GM12892 (cell line): ENCODE measurements around the gene TSGA10.

Source experiments
- POLR2A ChIP-seq: IDR thresholded peaks from 2 replicates; pipeline ENCODE4 v1.6.1; 2011; ENCODE audit warnings: low read depth, low read length, control low read depth
- POLR2AphosphoS5 ChIP-seq: IDR thresholded peaks from 2 replicates; pipeline ENCODE4 v1.6.1; 2011; ENCODE audit warnings: low read depth, low read length, control low read depth
- TAF1 ChIP-seq: IDR thresholded peaks from 2 replicates; pipeline ENCODE4 v1.6.1; 2011; ENCODE audit warnings: low read depth, mild to moderate bottlenecking, control low read depth, low read length, borderline replicate concordance

DNA sequence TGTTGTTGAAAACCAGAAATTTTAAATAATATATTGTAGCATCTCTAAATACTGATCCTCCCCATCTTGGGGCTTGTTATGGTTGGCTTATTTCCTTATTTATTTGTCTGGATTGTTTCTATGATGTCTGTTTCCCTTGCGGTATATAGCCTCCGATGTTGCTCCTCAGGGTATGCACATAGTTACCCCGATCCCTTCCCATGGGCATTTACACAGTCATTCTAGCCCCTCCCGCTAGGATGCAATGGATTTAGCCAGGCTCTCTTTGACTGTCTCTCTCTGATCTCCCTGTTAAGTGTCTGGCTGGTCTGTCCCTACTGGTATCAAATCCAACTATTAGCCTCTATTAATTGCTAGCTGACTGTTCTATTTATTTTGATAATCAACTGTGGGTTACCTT is 126.9 kb downstream of the TSGA10 start:
- TF ChIP-seq POLR2A (no peak), POLR2AphosphoS5 (no peak), TAF1 (no peak)
